ENCODE data around the gene EXD2.
"Not testable (repeated sequence)": the region's sequence is repeated elsewhere in the genome, so short reads cannot be mapped to it uniquely, and the experiment has no call there.

EXD2 gene

DNA sequence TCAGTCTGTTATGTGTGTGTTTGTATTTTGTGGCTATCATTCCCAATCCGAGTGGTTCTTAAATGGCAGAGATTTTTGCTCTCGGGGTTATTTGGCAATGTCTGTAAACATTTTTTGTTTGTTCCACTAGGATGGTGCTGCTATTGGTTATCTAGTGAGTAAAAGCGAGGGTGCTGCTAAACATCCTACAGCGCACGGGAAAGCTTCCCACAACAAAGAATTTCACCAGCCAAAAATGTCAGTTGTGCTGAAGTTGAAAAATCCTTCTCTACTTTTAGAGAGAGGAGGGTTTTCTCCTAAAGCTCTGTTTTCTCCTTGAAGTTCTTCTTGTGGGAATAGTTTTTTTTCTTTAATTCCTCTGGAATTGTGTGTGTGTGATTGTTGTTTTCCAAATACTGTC is 2.4 kb downstream of the EXD2 start:
- no peak for DNase-seq (ENCODE audit: low spot score)

DNA sequence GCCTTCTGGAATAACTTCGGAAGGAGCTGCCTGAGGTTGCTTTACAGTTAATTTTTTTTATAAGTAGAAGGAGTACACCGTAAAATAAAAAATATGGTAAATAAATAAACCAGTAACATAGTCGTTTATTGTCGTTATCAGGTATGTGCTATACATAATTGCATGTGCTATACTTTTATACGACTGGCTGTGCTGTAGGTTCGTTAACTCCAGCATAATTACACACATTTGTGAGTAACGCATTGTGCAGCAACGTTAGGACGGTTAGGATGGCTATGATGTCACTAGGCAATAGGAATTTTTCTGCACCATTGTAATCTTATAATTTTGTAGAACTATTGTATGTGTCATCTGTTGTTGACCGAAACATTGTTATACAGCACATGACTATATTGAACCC is 8.5 kb downstream of the EXD2 start:
- DNase-seq (ENCODE audit: low spot score): no peak

DNA sequence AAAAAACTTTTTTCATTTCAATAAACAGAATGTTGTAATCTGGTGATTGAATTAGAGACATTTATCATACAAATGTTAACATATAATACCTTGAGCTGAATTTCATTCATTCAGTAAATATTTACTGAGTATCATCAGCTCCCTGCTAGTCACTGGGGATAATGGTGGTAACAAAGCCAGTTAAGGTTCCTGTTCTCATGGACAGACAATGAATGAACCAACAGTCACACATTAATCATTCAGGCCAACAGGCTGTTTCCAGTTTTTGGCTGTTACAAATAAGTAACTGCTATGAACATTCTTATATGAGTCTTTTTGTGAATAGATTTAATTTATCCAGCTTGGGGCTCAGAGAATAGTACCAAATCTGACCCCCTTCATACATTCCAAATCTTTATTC is 13.5 kb downstream of the EXD2 start:
- DNase-seq (ENCODE audit: low spot score): no peak

DNA sequence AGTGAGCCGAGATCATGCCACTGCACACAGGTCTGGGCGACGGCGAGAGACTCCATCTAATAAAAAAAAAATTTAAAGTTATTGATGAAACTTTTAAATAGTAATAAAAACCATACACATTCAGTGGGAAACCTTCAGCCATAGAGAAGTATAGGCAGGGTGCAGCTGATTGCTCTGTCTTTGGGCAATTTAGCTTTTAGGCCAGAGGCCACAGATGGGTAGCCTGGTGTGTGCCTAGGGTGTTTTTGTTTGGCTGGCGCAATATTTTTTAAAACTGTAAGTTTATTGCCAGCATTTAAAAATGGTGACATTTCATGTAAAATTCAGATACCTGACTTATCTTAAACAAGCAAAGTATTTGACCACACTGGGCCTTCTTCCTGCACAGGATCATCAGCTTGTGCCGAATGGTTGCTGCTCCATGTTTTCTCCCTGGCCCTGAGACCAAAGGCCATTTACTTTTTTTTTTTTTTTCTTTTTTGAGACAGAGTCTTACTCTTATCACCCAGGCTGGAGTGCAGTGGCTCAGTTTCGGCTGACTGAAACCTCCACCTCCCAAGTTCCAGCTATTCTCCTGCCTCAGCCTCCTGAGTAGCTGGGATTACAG is 16.2 kb downstream of the EXD2 start:
- no peak for DNase-seq (ENCODE audit: low spot score)

DNA sequence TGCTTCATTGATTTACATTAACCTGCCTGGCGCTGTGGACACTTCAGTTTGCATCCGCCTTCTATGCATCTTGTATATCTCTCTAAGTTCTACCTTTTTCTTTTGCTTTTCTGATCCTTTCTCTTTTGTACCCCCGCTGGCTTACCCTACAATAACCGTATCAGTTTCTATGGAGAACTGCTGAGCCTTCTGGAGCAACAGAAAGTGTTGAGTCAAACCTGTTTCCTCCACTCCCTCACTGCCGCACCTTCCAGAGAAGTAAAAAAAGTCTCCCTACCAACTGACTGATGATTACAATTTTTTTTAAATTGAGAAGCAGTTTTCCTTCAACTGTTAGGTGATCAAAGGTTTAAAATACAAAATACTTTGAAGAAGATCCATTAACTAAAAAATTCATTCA is 17.4 kb downstream of the EXD2 start:
- no peak for DNase-seq (ENCODE audit: low spot score)

DNA sequence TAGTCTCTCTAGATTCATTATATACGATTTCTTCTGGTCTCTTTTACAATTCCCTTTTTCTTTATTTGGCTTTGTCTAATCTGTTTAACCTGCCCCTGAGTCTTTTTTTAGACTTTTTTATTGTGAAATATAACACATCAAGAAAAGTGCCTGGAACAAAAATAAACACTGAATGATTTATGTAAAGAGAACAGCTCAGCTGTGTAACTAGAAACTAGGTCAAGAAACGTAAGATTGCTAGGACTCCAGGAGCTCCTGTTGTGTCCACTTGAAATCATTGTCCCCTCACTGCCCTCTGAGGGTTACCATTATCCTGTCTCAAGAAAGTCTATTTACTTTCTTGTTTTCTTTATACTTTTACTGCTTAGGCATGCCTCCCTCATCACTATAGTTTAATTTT is 23.1 kb downstream of the EXD2 start:
- no peak for DNase-seq (ENCODE audit: low spot score)

DNA sequence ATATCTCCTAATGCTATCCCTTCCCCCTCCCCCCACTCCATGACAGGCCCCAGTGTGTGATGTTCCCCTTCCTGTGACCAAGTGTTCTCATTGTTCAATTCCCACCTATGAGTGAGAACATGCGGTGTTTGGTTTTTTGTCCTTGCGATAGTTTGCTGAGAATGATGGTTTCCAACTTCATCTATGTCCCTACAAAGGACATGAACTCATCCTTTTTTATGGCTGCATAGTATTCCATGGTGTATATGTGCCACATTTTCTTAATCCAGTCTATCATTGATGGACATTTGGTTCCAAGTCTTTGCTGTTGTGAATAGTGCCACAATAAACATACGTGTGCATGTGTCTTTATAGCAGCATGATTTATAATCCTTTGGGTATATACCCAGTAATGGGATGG is 26.4 kb downstream of the EXD2 start:
- not testable (repeated sequence) for DNase-seq (ENCODE audit: low spot score)

DNA sequence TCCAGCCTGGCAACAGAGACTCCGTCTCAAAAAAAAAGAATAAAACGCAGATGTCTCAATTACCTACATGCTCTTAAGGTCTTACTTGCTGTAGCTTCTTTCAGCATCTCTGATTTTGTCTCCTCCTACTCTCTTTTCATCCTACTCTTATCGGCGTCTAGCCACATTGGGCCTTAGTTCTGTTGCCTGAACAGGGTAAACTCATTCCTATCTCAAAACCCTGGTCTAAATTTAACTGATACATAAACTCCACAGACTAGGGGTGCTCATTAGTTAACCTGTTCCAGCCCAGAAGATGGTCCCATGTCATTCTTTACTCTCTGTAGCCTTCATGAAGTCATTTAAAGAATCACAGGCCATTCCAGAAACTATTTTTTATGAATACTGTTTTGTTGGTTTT is 33.6 kb downstream of the EXD2 start:
- DNase-seq (ENCODE audit: low spot score): no peak

DNA sequence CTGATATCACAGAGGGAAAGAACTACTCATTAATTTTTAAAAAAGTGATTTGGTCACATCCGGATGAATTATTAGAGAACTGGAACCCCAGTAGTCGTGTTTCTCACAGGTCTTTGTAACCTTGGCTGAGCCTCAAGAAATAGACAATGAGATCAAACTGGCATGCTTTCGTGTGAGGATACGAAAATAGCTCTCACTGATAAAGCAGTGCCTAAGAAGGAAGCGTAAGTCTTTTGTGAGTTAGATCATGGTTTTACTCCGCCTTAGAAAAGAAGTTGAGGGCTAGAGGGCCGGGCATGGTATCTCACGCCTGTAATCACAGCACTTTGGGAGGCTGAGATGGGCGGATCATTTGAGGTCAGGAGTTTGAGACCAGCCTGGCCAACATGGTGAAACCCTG is 34.9 kb downstream of the EXD2 start:
- DNase-seq (ENCODE audit: low spot score): no peak

DNA sequence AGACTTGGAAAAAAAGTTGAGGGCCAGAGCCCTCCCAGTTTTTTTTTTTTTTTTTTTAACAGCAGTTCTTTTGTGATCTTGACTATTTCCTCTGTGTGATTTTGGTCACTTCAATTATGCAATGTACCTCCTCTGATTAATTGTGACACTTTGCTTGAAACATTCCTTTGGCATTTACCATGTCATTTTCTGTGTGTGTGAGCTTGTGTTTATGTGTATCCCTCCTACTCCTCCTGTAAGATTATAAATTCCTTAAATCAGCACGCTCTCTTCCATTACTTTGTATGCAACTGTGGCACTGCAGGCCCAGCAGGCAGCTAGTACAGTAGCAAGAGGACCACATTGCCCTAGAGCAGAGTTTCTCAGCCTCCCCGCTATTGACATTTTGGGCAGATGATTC is 35.4 kb downstream of the EXD2 start:
- peak; percentile 11 for DNase-seq (ENCODE audit: low spot score)

DNA sequence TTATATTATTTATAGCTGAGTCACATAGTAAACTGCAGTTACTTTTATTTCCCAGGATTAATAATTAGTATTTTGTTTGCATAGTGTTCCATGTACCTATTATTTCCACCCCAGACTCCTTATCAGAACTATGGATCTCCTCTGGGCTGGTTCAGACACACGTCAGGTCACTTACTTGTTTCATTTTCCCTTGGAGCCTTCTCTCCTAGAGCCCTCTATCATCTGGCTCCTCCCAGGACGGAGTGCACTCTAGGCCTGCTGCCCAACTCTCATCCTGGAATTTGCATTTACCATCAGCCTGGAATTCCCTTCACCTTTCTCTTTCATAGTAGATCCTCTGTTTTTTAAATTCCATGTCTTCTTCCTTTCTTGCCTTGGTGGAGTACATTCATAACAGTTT is 40.2 kb downstream of the EXD2 start:
- no peak for DNase-seq (ENCODE audit: low spot score)

DNA sequence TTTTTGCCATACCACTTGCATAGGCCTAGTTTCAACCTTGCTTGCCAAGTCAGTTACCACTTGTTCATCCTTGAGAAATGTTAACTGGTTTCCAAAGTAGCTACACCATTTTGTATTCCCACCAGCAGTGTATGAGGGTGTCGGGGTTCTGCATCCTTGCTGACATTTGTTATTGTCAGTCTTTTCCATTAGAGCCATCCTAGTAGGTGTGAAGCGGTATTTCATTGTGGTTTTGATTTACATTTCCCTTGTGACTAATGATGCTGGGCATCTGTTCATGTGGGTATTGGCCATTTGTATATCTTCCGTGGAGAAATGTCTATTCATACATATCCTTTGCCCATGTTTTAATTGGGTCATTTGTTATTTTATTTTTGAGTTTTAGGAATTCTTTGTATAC is 41.1 kb downstream of the EXD2 start:
- DNase-seq (ENCODE audit: low spot score): no peak

DNA sequence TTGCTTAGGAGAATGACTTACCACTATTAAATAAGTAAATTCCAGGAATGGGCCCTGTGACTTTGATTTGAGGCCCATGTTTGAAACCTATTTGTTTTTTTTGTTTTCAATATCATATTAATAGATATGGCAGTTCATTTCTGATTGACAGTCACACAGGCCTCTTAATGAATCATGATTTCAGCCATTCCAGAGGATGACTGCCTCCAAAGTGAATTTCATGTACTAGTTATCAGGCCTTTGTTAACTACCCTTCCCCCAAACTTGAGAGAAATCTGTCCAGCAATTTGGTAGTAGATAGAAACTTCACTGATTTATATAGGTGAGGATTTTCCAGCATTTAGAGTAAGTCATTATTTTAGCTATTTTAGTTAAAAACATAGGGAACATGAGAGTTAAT is 42.8 kb downstream of the EXD2 start:
- DNase-seq (ENCODE audit: low spot score): no peak

DNA sequence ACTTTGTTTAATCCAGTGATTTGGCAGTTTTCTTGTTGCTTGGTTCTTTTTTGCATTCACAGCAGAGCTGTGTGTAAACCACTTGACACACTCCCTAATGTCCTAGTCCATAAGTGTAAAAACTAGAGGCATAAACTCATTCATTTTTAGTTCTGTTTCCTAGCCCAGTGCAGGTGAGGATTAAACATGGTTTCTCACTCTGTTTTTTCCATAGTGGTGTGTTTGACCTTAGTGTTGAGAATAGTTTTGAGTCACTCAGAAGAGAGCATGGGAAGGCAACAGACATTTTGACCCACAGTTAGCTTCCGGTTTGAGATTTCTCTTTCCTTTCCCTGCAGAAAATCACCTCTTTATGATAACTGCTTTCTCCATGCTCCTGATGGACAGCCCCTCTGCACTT is 44.4 kb downstream of the EXD2 start:
- no peak for DNase-seq (ENCODE audit: low spot score)

DNA sequence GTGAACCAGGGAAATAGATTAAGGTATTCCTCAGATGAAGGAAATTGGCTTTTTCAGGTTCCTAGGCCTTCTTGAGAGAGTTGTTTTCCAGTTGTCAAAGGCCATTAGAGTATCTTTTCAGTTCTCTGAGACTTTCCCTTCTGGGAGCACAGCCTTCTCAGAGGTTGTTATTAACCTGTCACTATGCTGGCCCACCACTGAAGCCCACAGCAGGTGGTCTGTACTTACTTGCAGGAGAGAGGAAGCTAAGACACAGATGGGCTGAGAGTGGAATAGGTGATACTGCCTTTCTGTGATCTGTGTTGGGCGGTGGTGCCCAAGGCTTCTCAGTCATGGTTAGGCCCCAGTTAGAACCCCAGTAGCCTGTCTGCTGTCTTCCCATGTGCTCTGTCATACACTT is 45.8 kb downstream of the EXD2 start:
- no peak for DNase-seq (ENCODE audit: low spot score)

DNA sequence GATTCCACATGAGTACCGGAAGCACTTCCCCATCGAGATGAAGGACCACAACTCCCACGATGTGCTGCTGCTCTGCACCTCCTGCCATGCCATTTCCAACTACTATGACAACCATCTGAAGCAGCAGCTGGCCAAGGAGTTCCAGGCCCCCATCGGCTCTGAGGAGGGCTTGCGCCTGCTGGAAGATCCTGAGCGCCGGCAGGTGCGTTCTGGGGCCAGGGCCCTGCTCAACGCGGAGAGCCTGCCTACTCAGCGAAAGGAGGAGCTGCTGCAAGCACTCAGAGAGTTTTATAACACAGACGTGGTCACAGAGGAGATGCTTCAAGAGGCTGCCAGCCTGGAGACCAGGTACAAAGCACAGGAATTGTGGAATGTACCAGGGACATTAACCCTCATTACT is 46.3 kb downstream of the EXD2 start:
- no peak for DNase-seq (ENCODE audit: low spot score)

DNA sequence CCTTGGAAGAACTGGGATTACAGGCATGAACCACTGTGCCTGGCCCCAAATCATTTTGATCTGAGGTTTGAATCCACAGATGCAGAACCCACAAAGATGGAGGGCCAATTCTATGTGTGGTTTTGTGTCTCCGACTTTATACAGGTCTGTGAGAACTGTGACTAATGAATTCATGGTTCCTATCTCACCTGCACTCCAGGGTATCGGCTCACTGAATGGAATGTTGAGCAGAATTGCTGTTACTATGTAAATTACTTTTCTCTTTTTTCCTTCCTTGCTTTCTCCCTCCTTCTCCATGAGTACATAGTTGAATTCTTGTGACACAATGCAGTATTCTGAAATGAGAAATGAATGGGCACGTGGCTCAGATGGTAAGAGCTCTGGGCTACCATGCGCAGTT is 47.6 kb downstream of the EXD2 start:
- DNase-seq (ENCODE audit: low spot score): no peak

DNA sequence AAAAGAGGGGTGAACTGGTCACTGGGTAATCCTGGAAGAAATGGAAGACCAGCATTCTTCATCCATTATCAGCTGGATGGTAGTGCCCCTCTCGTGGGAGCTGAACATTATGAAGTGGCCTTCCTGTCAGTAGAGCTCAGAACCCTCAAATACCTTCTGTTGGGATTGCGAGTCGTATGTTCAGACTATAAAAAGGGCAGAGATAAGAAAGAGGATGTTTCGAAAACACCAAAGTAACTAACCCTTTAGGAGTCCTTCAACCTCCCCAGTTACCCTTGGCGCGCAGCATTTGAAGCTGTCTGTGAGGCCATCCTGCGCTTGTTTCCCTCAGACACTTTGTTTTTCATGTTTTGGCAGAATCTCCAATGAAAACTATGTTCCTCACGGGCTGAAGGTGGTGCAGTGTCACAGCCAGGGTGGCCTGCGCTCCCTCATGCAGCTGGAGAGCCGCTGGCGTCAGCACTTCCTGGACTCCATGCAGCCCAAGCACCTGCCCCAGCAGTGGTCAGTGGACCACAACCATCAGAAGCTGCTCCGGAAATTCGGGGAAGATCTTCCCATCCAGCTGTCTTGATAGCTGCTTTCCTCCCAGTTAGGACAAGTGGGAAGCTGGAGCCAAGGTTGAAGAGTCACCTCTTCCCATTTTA is 49.4 kb downstream of the EXD2 start:
- no peak for DNase-seq (ENCODE audit: low spot score)

DNA sequence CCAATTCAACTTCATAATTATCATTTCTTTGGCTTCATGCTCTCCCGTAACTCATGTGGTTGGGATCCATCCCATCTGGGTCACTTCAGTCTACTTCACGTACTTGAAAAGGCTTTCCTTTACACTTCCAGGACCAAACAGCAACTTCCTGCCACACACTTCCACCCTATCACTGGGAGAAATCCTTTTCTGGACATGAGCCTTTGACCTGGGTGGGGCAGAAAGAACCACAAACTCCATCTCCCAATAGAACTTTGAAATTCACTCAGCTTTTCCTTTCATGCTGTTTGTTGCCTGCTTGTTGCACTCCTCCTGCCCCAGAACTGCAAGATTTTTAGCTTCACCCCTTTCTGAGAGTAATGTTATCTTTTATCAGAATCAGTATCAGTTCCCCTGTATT is 50.3 kb downstream of the EXD2 start:
- DNase-seq (ENCODE audit: low spot score): no peak

DNA sequence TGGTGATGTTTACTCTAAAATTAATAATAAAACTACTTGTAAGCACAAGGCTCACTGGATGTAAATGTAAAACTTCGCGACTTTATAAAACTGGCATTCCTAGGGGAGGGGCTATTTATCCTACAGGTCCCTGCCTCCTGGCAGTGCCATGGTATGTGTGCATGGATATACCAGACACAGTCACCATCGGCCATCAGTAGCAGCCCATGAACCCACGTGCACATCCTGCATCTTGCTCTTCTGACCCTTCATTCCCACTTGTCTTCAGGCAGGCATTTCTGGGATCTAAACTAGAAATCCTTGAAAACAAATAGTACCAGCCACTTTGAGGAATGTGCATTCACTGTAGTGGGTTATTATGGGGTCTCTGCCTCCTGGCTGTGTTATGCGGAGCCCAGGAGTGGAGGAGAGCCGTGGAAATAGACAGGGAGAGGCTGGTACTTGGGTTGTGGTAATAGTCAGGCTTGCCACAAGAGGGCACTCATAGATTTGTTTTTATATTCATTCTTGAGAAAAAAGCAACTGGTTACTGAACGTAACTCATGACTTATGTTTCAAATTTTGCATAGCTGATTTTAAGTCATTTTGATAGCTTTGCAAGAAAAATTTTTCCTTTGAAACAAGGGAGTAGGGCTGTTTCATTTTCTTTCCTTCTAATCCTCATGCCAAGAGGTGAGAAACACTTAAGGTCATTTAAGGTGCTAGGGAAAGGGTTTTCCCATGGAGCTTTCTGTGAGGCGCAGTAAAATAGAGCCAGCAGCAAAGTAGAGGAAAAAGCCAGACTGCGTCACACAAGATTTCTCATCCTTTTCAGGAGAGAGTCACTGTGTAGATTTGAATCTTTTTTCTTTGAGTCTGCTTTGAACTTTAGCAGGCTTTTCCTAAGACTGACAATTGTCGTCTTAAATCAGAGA is 51.3 kb downstream of the EXD2 start:
- DNase-seq (ENCODE audit: low spot score): peak; percentile 83

DNA sequence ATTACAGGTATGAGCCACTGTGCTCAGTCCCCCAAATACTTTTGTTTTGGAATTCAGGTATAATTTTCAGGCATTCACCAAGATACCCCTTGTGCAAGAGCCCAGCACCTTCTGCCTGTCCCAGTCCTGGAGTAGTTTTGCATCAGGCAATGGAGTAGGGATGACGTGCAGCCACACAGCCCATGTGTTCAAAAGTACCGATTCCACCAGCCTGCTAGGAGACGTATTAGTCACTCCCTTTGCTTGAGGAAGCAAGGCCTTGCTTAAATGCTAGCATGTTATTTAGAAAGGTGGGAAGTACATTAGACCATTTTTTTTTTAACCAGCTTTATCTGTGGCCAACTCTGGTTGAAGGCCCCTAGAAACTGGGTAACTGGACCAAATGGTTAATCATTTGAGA is 53.6 kb downstream of the EXD2 start:
- no peak for DNase-seq (ENCODE audit: low spot score)

DNA sequence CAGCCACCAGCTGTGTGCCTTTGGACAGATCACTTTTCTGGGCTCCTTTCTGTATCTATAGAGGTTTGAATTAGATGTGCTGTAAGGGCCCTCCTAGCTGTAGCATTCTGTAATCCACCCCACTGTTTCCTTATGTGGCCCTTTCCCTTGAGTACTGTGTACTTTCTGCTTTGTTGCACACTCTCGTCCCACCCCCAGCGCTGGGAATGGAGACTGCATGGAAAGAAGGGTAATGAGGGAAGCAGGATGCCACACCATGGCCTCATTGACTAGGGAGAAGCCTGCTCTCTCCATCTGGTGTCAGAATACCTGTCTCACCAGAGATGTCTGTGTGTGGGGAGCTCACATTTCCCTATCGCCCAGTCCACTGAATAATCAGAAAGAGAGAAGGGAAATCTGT is 55.0 kb downstream of the EXD2 start:
- DNase-seq (ENCODE audit: low spot score): no peak

DNA sequence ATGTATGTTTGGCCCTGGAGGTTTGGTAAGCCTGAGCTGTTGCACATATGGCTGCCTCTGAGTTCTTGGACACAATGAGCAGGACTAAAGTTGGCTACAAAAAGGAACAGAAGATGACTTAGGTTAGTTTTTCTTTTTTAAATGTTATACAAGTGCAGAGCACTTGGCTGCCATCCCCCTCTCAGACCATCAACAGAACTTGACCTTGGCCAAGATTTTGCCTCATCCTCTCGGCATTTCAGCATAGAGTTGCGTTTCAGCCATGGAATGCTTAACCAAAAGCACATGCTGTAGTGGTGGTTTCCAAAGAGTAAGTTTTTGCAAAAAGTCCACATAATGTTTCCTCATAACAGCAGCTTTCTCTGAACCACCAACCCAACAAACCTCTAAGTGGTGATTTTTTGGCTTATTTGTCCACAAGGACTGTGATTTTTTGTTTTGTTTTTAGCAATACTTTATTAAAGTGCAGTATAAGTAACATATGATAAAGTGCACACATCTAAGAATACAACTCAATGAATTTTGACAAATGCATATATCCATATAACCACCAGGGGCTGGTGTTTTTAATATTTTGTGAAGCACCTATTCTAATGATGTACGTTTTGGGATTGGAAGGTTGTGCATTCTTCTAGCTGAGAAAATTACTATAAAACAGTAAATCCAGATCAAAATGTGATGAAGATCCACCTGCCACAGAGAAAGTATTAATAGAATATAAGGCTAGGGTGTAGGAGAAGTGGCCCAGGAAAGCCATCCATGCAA is 56.6 kb downstream of the EXD2 start:
- peak; percentile 88 for DNase-seq (ENCODE audit: low spot score)

Measured in GM03348 (cell line).